HG03342 (cell line): ENCODE measurements around the gene TESK2.
"Not testable (repeated sequence)": the region's sequence is repeated elsewhere in the genome, so short reads cannot be mapped to it uniquely, and the experiment has no call there.

ENCODE experiments used
- ATAC-seq: cut with Tn5 transposase; IDR thresholded peaks from one replicate; pipeline ENCODE4 v1.9.1; 2021; ENCODE audit warnings: mild to moderate bottlenecking, moderate library complexity; ENCODE audit not compliant: unreplicated experiment

Gene TESK2

DNA sequence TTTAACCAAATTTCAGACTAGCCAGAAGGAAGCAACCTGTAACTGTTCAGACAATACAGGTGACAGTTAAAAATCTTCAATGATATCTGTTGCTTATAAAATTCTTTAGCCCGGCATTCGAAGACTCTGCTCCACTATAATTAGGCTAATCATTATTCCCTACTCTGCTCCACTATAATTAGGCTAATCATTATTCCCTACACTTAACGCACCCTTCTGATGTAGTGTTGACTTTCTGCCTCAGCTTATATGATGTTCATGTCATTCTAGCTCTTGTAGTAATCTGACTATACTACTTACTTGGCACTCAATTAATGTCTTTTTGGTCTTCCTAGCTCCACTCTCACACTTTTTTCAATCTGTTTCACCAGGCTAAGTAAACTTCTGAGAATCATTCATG, 13.3 kb downstream of the TESK2 start:
- ATAC-seq, result no peak

DNA sequence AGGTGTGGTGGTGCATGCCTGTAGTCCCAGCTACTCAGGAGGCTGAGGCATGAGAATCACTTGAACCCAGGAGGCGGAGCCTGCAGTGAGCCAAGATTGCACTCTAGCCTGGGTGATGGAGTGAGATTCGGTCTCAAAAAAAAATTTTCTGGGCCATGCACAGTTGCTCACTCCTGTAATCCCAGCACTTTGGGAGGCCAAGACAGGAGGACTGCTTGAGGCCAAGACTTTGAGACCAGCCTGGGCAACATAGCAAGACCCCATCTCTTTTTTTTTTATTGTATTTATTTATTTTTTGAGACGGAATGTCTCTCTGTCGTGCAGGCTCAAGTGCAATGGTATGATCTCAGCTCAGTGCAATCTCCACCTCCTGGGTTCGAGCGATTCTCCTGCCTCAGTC, 16.8 kb downstream of the TESK2 start:
- not testable (repeated sequence) for ATAC-seq

DNA sequence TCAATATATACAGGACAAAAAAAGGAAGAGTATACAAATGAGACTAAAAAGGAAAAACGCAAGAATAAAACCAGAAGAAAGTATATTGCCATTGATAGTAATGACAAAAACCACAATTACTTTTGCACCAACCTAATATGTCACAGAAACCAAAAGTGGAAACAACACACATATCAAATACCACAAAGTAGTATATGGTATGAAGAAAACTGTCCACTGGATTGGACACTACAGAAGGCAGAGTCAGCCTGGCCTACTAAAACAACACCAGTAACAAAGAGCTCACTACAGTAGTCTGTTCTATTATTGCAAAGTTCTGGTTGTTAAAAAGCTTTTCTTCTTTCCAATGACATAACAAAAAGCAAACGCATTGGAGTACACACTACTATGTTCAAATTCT, 17.7 kb downstream of the TESK2 start:
- peak; percentile 62 for ATAC-seq

DNA sequence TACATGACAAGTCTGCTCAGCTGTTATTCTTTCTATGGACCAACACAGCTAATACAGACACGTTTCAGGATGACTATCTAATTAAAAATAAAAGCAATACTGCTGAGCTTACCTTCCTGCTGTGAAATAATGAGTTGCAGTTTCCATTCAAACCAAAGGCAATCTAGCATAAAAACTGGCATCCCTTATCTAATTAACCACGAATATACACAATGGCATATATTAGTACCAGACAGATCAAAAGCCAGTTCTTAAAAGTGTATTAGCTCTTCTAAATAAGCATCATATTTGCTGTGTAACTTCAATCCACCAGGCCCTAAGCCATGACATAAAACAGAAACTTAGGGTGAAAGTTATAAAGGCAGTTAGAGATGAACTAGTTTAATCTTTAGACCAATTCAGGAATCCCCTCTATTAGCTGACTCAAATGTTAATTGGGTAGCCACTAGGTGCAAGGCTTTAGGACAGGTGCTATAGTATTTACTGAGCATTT, 20.6 kb downstream of the TESK2 start:
- ATAC-seq, result no peak

DNA sequence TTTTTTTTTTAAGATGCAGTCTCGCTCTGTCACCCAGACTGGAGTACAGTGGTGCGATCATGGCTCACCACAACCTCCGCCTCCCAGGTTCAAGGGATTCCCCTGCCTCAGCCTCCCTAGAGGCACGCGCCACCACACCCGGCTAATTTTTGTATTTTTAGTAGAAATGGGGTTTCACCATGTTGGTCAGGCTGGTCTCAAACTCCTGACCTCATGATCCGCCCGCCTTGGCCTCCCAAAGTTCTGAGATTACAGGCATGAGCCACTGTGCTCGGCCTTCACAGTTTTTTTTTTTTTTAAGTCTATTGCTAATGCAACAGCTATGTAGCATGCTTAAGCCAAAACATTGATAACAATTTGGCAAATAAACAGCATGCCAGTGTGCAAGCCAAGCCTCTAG, 23.6 kb downstream of the TESK2 start:
- peak; percentile 50 for ATAC-seq

DNA sequence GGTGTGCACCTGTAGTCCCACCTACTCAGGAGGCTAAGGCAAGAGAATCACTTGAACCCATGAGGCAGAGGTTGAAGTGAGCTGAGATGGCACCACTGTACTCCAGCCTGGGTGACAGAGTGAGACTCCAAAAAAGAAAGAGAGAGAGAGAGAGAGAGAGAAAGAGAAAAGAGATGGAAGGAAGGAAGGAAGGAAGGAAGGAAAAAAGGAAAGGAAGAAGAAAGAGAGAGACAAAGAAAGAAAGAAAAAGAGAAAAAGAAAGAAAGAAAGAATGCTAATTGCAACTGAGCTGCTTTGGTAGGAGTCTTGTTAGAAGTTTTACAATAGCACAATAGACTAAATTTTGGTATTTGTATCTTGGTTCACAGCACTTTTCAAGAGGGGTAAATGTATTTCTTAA, 25.7 kb downstream of the TESK2 start:
- no peak for ATAC-seq

DNA sequence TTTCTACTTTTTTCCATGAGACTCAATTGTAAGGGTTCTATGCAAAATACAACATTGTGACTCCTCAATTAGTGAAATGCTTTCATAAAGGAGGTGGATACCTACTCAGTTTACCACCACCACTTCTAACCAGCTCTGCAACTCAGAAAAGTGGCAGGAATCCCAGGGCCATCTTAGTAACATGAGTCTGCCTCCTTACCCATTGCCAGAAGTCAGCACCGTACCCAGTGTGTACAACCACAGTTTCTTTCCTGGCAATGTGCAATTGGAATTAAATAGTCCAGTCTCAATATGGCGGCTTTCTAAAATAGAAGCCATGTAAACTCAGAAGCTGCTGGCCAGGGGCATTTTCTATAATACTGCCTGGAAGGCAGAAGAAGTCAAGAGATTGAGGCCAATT, 32.1 kb downstream of the TESK2 start:
- no peak for ATAC-seq

DNA sequence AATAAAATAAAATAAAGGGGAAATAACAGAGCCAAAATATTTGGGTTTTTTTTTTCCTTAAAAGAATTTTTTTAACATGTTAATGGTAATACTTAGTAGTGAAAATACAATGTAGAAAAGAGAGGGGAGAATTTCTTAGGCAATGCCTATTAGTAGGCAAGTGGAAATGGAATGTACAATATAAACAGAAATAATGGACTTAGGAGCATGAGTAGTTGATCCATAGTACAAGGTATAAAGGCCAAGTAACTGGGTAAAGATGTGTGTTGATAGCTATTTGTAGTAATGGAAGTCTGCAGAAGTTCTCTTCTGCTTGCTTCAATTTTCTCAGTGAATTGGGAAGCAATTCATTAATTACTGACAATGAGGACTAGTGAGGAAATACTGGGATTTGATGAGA, 34.4 kb downstream of the TESK2 start:
- no peak for ATAC-seq

DNA sequence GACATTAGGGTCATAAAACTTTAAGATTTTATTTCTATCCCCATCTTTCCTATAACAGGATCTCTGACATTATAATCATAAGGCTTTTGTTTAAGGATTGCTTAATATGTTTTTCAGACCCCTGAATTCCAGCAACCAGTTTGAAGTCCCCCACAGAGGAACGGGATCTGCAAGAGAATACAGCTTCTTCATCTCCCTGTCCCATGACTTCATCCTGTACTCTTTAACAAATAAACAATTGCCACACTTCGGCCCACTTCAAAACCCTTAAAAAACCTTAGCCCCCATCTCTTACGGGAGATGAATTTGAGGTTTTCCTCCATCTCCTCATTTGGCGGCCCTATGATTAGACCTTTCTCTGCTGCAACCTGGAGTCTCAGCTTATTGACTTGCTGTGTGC, 35.8 kb downstream of the TESK2 start:
- no peak for ATAC-seq

DNA sequence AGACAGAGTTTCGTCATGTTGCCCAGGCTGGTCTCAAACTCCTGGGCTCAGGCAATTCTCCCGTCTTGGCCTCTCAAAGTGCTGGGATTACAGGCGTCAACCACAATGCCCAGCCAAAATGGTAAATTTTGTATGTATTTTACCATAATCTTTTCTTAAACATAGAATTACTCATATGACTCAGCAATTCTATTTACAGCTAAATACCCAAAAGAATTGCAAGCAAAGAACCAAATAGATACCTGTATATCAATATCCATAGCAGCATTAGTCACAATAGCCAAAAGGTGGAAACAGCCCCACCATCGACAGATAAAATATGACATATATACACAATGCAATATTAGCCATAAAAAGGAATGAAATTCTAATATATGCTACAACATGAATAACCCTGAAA, 36.5 kb downstream of the TESK2 start:
- ATAC-seq, result no peak

DNA sequence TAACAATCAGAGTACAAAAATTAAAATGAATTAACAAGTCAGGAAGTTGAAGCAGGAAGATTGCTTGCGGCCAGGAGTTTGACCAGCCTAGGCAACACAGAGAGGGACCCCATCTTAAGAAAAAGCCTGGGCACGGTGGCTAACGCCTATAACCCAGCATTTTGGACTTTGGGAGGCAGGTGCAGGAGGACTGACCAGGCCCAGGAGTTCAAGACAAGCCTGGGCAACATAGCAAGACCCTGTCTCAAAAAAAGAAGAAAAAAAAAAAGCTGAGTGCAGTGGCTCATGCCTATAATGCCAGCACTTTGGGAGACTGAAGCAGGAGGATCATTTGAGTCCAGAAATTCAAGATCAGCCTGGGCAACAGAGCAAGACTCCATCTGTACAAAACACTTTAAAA, 38.5 kb downstream of the TESK2 start:
- no peak for ATAC-seq

DNA sequence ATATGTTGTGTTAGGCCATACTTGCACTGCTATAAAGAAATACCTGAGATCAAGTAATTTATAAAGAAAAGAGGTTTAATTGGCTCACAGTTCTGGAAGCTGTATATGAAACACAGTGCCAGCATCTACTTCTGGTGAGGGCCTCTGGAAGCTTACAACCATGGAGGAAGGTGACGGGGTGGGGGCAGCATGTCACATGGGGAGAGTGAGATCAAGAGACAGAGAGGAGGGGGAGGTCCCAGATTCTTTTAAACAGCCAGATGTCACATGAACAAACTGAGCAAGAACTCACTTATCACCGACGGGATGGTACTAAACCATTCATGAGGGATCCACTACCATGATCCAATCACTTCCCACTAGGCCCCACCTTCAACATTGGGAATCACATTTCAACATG, 42.6 kb downstream of the TESK2 start:
- ATAC-seq, result no peak

DNA sequence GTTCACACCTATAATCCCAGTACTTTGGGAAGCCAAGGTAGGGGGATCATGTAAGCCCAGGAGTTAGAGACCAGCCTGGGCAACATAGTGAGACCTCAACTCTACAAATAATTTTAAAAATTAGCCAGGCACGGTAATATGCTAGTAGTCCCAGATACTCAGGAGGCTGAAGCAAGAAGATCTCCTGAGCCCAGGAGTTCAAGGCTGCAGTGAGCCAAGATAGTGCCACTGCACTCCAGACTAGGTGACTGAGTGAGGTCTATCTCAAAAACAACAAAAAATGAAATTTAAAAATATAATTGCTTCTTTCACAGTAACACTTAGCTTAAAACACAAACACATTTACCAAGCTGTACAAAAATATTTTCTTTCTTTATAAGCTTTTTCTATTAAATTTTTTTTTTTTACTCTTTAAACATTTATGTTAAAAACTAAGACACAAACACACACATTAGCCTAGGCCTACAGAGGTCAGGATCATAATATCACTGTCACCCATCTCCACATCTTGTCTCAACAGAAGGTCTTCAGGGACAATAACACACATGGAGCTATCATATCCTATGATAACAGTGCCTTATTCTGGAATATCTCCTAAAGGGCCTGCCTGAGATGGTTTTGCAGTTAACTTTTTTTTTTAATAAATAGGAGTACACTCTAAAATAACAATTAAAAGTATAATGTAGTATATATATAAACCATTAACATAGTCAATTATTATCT, 43.9 kb downstream of the TESK2 start:
- no peak for ATAC-seq

DNA sequence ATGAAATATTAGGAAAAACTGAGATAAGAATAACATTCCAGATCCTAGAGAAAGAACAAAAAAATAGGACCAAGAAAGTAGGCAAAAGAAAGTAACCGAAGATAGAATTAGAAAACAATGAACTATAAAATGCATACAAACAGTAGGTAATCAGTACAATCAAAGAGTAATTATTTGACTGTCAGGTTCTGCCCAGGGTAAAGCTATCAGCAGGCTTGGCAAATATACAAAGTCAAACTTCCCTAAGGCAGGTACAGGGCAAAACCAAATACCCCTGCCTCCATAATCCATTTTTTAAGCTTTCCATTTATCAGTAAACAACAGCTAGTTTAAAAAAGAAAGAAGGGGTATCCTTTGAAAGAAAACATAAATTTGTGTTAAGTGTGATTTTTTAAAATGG, 44.4 kb downstream of the TESK2 start:
- ATAC-seq, result no peak

DNA sequence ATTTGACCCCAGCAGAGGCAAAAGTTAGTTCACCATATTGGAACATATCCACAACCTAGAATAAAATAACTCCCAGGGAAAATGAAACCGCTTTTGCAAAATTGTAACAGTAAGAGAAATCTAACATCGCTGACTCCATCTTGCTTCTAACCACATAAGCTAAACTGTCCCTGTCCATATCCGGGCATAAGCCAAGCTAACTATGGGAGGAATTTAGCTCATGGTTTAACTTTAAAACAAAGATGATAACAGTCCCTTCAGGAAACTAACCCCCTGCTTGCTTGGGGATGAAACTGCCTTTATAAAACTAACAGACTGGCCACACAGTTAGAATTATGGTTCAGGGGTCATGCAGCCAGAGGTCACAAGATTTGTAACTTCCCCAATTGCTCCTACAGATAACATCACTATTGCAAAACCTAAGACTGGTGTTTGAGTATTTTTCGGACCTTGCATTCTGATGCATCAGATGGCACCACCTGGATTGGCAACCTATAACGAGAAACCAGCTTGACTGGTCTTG, 46.3 kb downstream of the TESK2 start:
- ATAC-seq, result no peak

DNA sequence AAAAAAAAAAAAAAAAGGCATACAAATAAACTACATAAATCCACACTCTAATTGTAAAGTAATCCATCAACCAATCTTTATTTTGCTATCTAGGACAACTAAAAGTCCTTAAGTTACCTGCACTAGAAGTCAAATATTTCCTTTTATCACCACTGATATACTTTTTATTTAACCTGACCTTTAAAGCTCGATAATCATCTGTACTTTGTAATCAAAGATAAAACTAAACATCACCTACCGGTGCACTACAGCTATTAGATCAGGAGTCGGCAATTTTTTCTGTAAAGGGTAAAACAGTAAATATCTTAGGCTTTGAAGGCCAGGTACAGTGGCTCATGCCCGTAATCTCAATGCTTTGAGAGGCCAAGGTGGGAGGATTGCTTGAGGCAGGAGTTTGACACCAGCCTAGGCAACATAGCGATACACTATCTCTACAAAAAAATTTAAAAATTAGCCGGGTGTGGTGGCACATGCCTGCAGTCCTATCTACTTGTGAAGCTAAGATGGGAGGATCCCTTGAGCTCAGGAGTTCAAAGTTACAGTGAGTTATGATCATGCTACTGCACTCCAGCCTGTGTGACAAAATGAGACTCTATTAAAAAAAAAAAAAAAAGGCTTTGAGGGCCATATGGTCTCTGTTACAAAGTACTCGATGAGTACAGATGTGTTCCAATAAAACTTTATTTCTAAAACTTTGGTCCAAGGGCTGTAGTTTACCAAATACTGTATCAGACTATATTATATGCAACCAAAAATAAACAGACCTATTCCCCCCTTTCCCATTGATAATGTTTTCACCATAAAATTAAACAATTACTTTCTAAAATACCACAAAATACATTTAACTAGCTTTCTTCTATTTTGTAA, 47.1 kb downstream of the TESK2 start:
- no peak for ATAC-seq

DNA sequence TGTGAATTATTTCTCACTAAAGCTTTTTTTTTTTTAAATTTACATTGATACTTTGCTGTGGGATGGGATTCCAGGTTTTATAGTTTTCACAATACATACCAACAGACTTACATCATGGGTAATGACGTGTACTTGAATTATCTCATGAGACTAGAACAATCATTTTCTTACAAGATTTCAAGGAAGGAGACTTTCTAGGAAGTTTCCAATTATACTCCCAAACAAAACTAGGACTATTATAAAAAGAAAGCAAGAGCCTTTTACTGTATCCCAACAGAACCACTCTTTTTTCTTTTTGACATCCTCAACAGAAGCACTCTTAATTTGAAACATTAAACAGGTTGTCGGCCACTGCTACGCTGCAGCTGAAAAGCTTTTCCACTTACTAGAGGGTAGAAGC, 48.7 kb downstream of the TESK2 start:
- ATAC-seq, result no peak

DNA sequence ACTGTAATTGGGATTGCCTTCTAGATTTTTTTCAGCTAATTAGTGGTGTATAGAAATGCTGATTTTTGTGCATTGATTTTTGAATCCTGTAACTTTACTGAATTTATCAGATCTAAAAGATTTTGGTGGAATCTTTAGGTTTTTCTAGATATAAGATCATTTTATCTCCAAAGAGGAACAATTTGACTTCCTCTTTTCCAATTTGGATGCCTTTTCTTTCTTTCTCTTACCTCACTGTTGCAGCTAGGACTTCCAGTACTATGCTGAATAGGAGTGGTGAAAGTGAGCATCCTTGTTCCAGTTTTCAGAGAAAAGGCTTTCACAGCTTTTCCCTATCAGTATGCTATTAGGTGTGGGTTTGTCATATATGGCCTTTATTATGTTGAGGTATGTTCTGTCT, 53.6 kb downstream of the TESK2 start:
- no peak for ATAC-seq

DNA sequence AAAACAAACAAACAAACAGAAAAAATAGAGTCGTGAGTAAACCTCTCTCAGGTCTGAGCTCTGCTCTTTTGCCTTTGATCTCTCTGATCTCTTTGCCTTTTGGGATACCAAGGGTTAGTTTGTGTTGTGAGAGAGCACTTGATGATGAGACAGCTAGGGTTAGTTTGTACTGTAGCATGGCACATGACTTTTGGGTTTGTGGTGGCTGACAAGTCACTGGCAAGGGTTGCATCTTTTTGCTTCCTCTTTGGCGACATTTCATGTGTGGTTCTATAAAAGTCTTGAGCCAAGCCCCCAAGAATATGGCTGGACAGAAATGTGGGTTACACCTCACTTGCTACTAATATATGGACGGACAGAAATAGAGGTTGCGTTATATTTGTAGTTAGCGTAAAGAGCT, 60.5 kb downstream of the TESK2 start:
- ATAC-seq, result no peak

DNA sequence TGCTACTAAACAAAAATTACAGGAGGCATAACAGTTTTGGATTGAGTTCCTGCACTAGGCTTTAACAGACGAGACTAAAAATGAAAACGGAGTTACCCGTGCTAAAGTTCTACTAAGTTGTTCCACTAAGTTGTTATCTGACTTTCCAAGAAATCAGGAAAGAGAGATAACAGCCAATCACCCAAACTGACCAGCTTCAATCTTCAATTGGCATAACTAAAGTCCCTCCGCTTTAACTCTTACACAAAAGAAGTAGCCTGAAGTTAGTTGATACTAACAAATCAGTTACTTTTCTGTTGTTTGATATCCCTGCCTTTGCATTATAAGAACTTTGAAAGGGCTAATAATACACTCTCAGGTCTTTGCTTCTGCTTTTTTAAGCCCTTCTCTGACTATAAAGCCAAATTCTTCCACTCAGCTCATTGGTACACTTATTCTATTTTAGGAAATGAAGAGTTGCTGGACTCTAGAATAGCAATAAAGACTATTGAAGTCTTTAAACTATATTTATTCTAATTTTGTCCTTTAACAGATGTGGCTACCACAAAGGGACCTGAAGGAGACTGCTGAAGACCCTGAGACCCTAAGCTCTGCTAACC, 61.3 kb downstream of the TESK2 start:
- ATAC-seq, result no peak

DNA sequence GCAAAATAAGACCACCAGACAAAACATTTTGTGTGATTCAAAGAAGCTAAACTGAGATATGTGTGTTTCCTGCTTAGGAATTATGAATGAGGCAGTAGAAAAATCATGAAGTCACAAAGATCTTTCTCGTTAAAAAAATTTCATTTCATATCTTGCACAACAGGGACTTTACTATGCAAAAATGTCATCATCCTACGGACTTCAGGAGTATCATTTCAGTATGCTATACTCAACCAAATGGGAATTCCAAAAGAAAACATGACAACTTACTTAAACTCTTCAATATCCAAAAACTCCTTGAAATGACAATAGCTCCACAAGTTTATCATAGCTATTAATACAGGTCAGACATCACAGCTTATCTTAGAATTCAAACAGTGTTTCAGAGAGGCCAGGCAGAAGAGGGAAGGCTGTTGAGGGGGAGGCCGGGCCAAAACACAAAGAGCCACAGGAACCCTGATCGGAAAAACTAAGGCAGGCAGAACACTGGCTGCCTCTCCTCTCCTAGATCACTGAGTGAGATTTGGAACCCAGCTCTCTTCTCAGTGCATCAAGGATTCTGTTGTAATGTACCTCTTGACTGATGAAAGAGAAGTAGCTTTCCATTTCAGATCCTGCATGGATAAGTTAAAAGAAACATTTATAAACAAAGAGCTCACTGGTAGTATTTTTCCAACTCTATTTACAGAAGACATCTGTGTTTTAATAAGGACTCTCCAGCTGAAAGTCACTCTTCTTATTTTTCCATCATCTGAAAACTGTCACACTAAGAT, 66.9 kb downstream of the TESK2 start:
- ATAC-seq, result no peak
